Activated CD8-positive, alpha-beta memory T cell treated with anti-CD3 and anti-CD28 coated beads, Interleukin-2, amount 50 U/mL, for 48 hours (primary cell): ENCODE data around the gene TTC39A.

Source experiments
- DNase-seq: peaks from one replicate; pipeline ENCODE4 v3.0.0-alpha.2; 2020

Gene TTC39A

DNA sequence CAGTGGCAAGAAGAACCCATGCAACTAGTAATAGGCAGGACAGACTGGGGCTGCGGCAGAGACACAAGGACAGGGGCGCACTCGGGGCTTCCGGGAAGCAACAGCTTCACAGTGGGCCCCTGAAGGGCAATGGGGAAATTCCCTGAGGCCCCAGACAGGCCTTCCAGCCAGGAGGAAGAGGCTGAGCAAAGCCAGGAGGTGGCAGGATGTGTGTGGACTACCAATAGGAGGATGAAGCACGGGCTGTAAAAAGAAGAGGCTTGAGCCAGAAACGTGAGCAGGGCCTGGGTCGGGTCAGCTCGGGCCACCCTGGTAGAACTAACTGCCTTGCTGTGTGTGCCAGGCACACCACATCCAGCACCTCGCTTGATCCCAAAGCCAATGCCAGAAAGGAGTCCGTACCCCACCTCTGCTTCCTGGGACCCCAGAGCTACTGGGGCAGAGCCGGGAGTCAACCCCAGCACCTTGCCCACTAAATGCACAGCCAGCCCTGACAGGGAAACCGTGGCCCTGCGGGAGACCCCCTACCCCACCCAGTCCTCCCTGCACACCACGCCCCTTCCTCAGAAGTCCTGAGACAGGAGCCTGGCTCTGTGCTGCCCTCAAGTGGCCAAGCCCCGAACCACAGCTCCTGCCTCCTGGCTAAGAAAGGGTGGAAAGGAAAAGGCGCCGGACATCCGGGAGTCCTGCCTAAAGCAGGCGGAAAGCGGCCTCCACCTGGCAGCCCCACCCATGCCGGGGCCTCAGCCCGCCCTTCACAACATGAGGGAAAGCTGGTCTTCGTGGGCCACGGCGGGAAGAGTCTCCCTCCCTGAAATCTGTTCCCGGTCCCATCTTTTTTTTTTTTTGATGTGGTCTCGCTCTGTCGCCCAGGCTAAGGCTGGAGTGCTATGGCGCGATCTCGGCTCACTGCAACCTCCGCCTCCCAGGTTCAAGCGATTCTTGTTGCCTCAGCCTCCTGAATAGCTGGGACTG is 33.7 kb downstream of the TTC39A start:
- peak; percentile 95 for DNase-seq

DNA sequence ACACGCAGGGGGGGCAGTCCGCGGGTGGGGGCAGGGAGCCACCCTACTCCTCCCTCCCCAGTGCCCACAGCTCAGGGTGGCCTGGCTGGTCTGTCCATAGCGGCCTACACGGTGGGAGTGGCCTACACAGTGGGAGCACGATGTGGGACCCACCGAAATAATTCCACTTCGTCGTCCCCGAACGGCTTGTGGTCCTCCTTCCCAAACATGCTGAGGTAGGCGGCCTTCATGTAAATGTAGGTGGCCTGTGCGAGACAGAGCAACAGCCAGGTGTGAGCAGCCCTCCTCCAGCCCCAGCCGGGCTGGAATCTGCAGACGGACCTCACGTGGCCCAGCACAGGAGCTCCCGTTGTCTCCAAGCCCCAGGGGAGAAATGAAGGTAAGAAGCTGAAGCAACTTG is 34.4 kb downstream of the TTC39A start:
- no peak for DNase-seq

- no peak for DNase-seq
These were observed 35.7 kb downstream of the TTC39A start for GRCh38 chr1:51294566-51295184.

- no peak for DNase-seq
These were observed 36.4 kb downstream of the TTC39A start for GRCh38 chr1:51293898-51294515.

- DNase-seq, result no peak
These were observed 39.9 kb downstream of the TTC39A start for GRCh38 chr1:51290489-51290847.

DNA sequence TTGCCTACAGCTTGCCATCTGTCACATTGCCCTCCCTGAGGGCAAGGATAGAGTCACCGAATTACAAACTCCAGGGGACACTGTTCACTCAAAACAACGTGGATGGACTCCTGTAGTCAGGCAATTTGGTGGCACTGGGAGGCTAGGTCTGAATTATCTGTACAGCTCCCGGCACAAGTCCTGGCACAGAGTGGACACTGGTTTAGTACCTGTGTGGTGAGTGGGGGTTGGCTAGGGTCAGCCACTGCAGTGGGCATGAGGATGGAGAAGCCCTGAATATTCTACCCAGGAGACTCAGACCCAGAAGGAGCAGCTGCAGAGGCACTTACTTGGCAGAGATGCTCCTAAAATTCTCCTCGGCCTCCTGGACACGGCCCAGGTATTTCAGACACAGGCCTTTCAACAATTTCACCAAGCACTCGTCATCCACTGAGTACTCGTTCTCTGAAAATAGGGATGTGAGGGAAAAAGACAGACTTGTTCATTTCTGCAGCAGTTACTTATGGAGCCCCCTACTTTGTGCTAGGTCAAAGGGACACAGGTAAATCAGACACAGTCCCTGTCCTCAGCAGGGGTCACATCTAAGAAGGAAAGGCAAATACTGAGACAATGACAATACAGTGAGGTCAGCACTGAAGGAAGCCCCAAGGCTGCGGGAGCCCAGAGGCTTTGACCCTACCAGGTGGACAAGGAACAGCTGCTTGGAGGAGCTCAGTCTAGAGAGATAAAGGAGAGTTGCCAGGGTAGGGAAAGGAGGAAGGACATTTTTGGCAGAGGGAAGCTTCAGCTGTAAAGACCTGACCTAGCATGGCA is 40.5 kb downstream of the TTC39A start:
- DNase-seq, result no peak

GRCh38 chr1:51288578-51288977 is 41.8 kb downstream of the TTC39A start:
- no peak for DNase-seq

- no peak for DNase-seq
These were observed 42.4 kb downstream of the TTC39A start for GRCh38 chr1:51287966-51288365.

DNA sequence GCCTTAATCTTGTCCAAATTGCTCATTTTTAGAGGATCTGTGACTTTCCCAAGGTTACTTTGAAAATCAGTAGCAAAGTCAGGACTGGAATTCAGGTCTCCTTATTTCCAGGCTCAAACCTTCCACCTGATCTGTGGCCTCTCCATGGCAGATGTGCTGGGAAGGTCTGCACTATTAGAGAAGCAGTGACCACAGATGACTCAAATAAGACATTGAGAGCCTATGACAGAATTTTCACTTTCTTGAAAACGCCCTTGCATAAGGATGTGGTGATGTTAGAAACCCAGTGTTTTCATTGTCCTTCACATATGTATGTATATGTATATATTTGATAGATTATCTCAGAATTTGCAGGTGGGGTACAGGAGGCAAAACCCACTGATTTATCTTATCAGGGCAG is 45.3 kb downstream of the TTC39A start:
- DNase-seq, result no peak

- DNase-seq, result no peak
These were observed 45.8 kb downstream of the TTC39A start for GRCh38 chr1:51284487-51284954.

DNA sequence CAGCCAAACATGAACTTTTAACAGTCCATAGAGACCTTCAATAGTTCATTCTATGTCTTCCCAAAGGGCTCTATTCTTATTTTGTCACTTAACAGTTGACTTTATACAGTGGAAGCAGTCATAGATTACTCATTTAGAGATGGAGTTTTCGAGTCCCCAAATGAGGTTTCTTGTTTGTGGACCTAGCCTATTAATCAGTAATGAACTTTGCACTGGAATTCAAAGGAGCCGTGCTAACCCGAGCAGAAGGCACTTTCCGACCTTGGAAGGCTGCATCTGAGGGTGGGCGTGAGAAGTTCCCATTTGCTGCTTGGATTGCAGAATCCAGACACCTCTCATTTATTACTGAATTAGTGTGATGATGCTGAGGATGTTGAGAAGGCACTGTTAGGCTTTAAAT is 46.4 kb downstream of the TTC39A start:
- no peak for DNase-seq

DNA sequence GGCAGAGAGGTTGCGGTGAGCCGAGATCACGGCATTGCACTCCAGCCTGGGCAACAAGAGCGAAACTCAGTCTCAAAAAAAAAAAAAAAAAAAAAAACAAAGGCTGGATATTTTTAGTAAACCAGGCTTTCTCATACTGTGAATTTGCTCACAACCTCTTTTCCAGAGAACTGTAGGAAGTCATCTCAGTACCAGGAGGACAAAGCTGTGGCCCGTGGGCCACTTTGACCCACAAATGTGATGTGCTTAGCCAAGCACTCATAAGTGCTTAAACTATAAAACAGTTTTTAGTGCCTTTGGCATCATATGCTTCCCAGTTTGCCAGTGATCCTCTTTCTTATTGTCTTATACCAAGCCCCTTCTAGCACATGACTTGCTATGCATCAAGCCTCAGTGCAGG is 47.8 kb downstream of the TTC39A start:
- no peak for DNase-seq

DNA sequence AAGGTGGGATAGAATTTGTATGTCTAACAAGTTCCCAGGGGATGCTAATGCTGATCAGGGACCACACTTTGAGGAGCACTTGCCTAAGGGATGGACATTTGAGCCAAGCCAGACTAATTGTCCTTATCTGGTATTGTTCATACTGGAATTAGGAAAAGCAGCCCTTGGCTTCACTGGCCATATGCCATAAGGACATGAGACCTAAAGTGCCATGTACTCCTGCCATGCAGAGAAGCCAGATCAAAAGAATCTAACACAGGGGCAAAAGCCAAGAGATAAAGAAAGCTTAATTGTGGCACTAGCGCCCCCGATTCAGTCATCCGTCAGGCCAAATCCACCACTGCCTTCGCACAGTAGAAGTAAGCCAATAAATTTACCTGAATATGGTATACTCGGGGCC is 48.6 kb downstream of the TTC39A start:
- no peak for DNase-seq

GRCh38 chr1:51280321-51280978 is 49.9 kb downstream of the TTC39A start:
- DNase-seq, result no peak

DNA sequence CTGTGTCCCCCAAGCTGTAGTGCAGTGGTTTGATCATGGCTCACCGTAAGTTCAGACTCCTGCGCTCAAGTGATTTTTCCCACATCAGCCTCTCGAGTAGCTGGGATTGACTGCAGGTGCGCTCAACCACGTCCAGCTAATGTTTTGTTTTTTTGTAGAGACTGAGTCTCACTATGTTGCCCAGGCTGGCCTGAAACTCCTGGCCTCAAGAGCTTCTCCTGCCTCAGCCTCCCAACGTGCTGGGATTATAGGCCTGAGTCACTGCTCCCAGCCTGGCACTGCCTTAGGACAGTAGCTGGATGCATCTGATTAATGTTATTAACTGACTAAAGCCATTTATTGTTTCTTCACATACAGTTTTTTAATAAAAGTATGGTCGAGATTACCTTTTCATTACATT is 54.1 kb downstream of the TTC39A start:
- DNase-seq, result no peak

- DNase-seq, result no peak
These were observed 55.7 kb downstream of the TTC39A start for GRCh38 chr1:51274676-51275075.

DNA sequence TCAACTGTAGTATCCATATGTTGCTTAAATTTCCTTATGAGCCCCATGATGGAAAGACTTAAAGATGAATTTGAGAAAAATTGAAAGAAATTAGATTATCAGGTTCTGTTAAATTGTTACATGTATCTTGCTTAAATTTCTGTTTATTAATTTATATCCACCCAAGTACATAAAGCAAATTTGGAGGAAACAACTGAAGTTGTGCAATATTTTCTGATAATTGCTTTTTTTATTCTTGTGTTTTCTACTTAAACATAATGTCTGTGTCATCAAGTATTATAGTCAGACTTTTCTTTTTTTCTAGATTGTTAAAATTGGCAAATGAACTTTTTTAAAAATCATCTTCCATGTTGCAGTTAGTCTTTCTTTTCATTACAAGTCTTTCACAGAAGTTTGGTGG is 57.4 kb downstream of the TTC39A start:
- DNase-seq, result no peak

- no peak for DNase-seq
These were observed 59.6 kb downstream of the TTC39A start for GRCh38 chr1:51270751-51271150.

DNA sequence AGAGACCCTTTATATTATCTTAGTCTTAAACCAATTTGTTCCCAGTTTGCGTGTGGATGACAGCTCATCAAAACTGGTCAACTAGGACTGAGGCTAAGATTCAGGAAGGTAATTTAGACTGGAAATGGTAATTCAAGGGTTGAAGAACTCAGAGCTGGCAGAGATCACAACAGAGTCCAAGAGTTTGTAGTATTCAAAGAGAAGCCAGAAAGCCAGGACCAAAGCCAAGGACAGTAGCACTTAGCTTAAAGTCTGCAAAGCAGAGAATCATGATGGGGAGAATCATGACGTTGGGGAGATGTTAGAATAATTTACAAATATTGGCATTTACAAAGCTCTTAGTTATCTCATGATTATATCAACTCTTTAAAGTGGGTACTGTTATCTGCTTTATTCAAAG is 61.7 kb downstream of the TTC39A start:
- no peak for DNase-seq

- DNase-seq, result no peak
These were observed 63.6 kb downstream of the TTC39A start for GRCh38 chr1:51266791-51267190.

- no peak for DNase-seq
These were observed 64.2 kb downstream of the TTC39A start for GRCh38 chr1:51266181-51266580.

- DNase-seq, result no peak
These were observed 64.7 kb downstream of the TTC39A start for GRCh38 chr1:51265618-51266017.
